T-cell (primary cell): ENCODE results near the gene TEDC2. TPM values are rescaled to one million over a fixed set of nuclear protein-coding genes. Genes with fewer than 3 reads are reported as not detected.

Source experiments
- ATAC-seq, 4 experiments: fragments of 200-7000 bp in 3 of 4; fragments of 150-1000 bp in 1 of 4; cut with Tn5 transposase; replicated peaks in 1 of 4; 1 replicate in 3 of 4; 2 replicates in 1 of 4; pipeline ENCODE4 v1.10.0; 2021; ENCODE audit warnings: moderate library complexity in 3 of 4, mild to moderate bottlenecking in 2 of 4, moderate number of reproducible peaks in 1 of 4
- CTCF ChIA-PET, 2 donors: fragments of 300-600 bp; sonication (Branson Sonifier 250); formaldehyde crosslinking; loops; one replicate each; lab custom pipeline; 2022; ENCODE audit warnings: antibody characterized with exemption in 2 of 2; lab: Charles Lee
- POLR2A ChIA-PET, 2 donors: fragments of 300-600 bp; sonication (Branson Sonifier 250); formaldehyde crosslinking; loops; one replicate each; lab custom pipeline; 2022; ENCODE audit warnings: antibody characterized with exemption in 2 of 2; lab: Charles Lee
- DNase-seq, 35 experiments: peaks; one replicate each; pipeline versions ENCODE4 v3.0.0 to v3.0.0-alpha.2; 2013 to 2023
- H3K27ac ChIP-seq: one replicate; pipeline ENCODE4 v1.5.1; 2013; ENCODE audit warnings: low read length
- H3K27me3 ChIP-seq, 2 experiments: replicated peaks in 1 of 2; 1 replicate in 1 of 2; 2 replicates in 1 of 2; pipeline versions ENCODE4 v1.6.1 to v1.7.0; 2013; ENCODE audit warnings: low read length in 1 of 2, mixed read lengths in 1 of 2; ENCODE audit not compliant: control insufficient read depth in 2 of 2, insufficient read depth in 2 of 2; ENCODE audit errors: extremely low read depth in 1 of 2
- H3K36me3 ChIP-seq, 2 donors: 1 replicate in 1 of 2; 2 replicates in 1 of 2; pipeline versions ENCODE4 v1.6.1 to v1.7.0; 2013; ENCODE audit warnings: low read length in 1 of 2; ENCODE audit not compliant: control insufficient read depth in 2 of 2, insufficient read depth in 1 of 2; ENCODE audit errors: extremely low read depth in 1 of 2
- H3K4me1 ChIP-seq, 2 experiments: 1 replicate in 1 of 2; 2 replicates in 1 of 2; pipeline versions ENCODE4 v1.6.1 to v1.7.0; 2013; ENCODE audit warnings: low read length in 2 of 2, mixed read lengths in 1 of 2; ENCODE audit not compliant: insufficient read depth in 2 of 2, control insufficient read depth in 1 of 2; ENCODE audit errors: extremely low read depth in 1 of 2
- H3K4me3 ChIP-seq, 2 donors: 1 replicate in 1 of 2; 2 replicates in 1 of 2; pipeline versions ENCODE4 v1.5.1 to v1.7.0; 2013; ENCODE audit warnings: mild to moderate bottlenecking in 2 of 2, low read length in 1 of 2, moderate library complexity in 1 of 2; ENCODE audit not compliant: control insufficient read depth in 1 of 2; ENCODE audit errors: extremely low read depth in 1 of 2
- H3K9me3 ChIP-seq: 2 replicates; pipeline ENCODE4 v1.7.0; 2013
- H3K27ac Mint-ChIP-seq, 2 donors: one replicate each; pipeline ENCODE4 v1.8.0; 2020 to 2021; ENCODE audit warnings: mild to moderate bottlenecking in 2 of 2, mixed read lengths in 2 of 2
- H3K27me3 Mint-ChIP-seq, 2 donors: one replicate each; pipeline ENCODE4 v1.8.0; 2021 to 2022; ENCODE audit warnings: mixed read lengths in 2 of 2
- H3K36me3 Mint-ChIP-seq: one replicate; pipeline ENCODE4 v1.8.0; 2021; ENCODE audit warnings: mixed read lengths
- H3K4me1 Mint-ChIP-seq, 3 donors: one replicate each; pipeline ENCODE4 v1.8.0; 2020 to 2022; ENCODE audit warnings: mixed read lengths in 3 of 3, mild to moderate bottlenecking in 1 of 3
- H3K4me3 Mint-ChIP-seq, 3 donors: one replicate each; pipeline ENCODE4 v1.8.0; 2020 to 2022; ENCODE audit warnings: mild to moderate bottlenecking in 3 of 3, mixed read lengths in 3 of 3, moderate library complexity in 3 of 3
- H3K9me3 Mint-ChIP-seq, 3 donors: one replicate each; pipeline ENCODE4 v1.8.0; 2020 to 2022; ENCODE audit warnings: mixed read lengths in 3 of 3
- WGBS: methylation state at CpG from one replicate; pipeline ENCODE4 v1.1.5; 2013; ENCODE audit warnings: missing lambda C conversion rate; ENCODE audit not compliant: insufficient coverage; 5-methylcytosine and 5-hydroxymethylcytosine counted together
- total RNA-seq, 35 experiments: library from RNA in 6 of 35; stranded (reverse) in 6 of 35; fragments of 120-200 nt in 1 of 35; gene quantifications; one replicate each; pipeline versions ENCODE4 v1.2.1 to v1.2.4 and lab custom pipeline; 2013 to 2026

Gene TEDC2
- total RNA-seq, 5 donors from 2014 or later (not counting 1 experiment from before 2014, with no cell fraction given), result 0.85 to 1.8 (median 0.93) TPM

DNA sequence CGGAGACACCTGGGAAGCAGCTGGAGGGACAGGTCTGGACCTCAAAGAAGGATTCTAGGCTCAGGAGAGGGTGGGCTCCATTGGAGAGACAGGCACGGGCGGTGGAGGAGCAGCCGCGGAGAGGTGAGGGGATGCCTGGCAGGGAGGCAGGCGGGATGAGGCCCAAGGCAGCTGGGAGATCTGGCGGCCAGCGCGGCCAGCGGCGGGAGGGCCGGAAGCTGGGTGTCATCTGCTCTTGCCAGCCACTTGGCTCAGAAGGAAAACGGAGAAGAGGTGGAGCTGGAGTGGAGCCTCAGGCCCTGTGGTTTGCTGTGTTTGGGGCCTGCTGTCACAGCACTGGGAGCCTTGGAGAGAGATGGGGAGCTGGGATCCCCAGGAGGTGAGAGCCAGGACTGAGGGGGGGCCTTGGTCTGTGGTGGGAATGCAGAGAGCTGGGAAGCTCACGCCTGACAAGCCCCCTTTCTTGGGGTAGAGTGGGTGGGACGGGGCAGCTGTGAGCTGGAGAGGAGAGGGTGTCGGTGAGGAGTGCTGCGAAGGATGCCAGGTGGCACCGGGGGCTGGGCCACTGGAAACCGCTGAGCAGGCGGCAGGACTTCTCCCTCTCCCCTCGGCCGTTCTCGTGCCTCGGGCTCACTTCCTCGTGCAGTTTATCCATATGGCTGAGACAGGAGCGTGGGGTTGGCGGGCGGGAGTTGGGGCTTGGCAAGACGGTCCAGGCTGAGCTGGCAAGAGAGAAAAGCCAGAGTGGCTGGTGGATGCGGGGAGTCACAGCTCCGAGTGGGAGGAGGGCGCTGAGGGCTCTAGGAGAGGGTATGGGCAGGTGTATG, 23.0 kb downstream of the TEDC2 start:
- no peak for ATAC-seq
- Mint-ChIP-seq H3K36me3 (no peaks in the 10 kb centered on the region), H3K27me3 (no peaks in the 10 kb centered on the region), H3K9me3 (no peaks in the 10 kb centered on the region), H3K4me3 (no peak overlapping the region), H3K27ac (no peak overlapping the region), H3K4me1 (peaks cover 14 to 19% (median 16%) of the 10 kb centered on the region in 3 donors)
- H3K27me3 ChIP-seq, result peaks cover 0 to 4% of the 10 kb centered on the region in 2 experiments
- no peak overlapping the region for H3K4me3 ChIP-seq
- H3K9me3 ChIP-seq, result no peaks in the 10 kb centered on the region
- CTCF ChIA-PET, result interaction anchor here in 1 of 2 donors (0.6 kb wide), 1 partner anchor 660 kb away, joined by 4 read pairs; no protein-coding TSS in a partner anchor
- POLR2A ChIA-PET, result no interaction called here
- H3K36me3 ChIP-seq, result no peaks in the 10 kb centered on the region
- WGBS, result 84% methylated on average over 29 of the region's 32 CpGs
- H3K27ac ChIP-seq, result no peak overlapping the region
- no peak for DNase-seq
- H3K4me1 ChIP-seq, result peaks cover 5 to 20% of the 10 kb centered on the region in 2 experiments

- H3K27me3 ChIP-seq, result peaks cover 0 to 4% of the 10 kb centered on the region in 2 experiments
- no peaks in the 10 kb centered on the region for H3K9me3 ChIP-seq
- H3K4me1 Mint-ChIP-seq, result peaks cover 12 to 19% (median 19%) of the 10 kb centered on the region in 3 donors
- H3K9me3 Mint-ChIP-seq, result no peaks in the 10 kb centered on the region
- H3K36me3 ChIP-seq, result no peaks in the 10 kb centered on the region
- POLR2A ChIA-PET, result no interaction called here
- ATAC-seq (no peak), DNase-seq (no peak)
- H3K27ac Mint-ChIP-seq, result no peak overlapping the region
- H3K36me3 Mint-ChIP-seq, result no peaks in the 10 kb centered on the region
- 89% methylated on average over 15 of the region's 16 CpGs for WGBS
- no peak overlapping the region for H3K27ac ChIP-seq
- H3K27me3 Mint-ChIP-seq, result no peaks in the 10 kb centered on the region
- peaks cover 5 to 23% of the 10 kb centered on the region in 2 experiments for H3K4me1 ChIP-seq
- H3K4me3 Mint-ChIP-seq, result no peak overlapping the region
- no peak overlapping the region for H3K4me3 ChIP-seq
- CTCF ChIA-PET, result no interaction called here
These were observed 24.3 kb downstream of the TEDC2 start for GRCh38 chr16:2483939-2484897.

DNA sequence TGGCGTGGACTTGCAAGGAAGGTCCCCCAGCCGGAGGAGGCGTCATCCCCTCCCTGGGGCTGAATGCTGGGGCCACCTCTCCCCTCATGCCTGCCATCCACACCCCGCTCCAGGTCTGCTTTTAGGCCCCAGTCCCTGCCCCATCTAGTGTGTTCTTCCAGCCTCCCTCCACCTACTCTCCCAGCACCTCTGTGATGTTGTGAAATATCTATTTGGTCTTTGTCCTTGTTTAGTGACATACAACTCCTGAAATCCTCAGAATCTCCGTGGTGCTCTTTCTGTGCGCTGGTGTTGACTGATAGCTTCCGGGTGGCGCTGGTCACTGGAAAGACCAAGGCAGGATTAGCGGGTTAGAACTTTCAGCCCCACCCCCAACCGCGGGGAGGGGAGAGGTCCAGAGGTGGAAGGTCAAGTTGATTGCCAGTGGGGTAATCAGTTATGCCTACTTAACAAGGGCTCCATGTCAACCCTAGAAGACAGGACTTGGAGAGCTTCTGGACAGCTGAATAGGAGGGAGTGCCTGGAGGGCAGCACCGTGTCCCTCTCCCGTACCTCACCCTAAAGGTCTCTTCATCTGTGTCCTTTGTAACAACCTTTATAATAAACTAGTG, 25.1 kb downstream of the TEDC2 start:
- POLR2A ChIA-PET, result no interaction called here

GRCh38 chr16:2485811-2486507, 26.1 kb downstream of the TEDC2 start:
- no peak for ATAC-seq
- peak overlapping the region; percentile 53 for H3K27ac ChIP-seq
- no peaks in the 10 kb centered on the region for H3K9me3 ChIP-seq
- Mint-ChIP-seq H3K9me3 (no peaks in the 10 kb centered on the region), H3K4me3 (no peak overlapping the region), H3K27ac (no peak overlapping the region), H3K4me1 (peaks cover 12 to 19% (median 19%) of the 10 kb centered on the region in 3 donors), H3K36me3 (no peaks in the 10 kb centered on the region), H3K27me3 (no peaks in the 10 kb centered on the region)
- POLR2A ChIA-PET, result interaction anchor here in 1 of 2 donors (0.6 kb wide), 1 partner anchor 330 kb away, joined by 5 read pairs; the partner anchor contains the start of gene TRAF7
- WGBS, result 92% methylated on average over 27 of the region's 33 CpGs
- DNase-seq, result no peak
- H3K27me3 ChIP-seq, result peaks cover 0 to 4% of the 10 kb centered on the region in 2 experiments
- H3K4me1 ChIP-seq, result peaks cover 5 to 23% of the 10 kb centered on the region in 2 experiments
- CTCF ChIA-PET, result no interaction called here
- H3K4me3 ChIP-seq, result no peak overlapping the region
- H3K36me3 ChIP-seq, result peaks cover 0 to 4% of the 10 kb centered on the region in 2 donors

More for the DNA sequence above, 25.1 kb downstream of the TEDC2 start:
- DNase-seq (no peak), ATAC-seq (no peak)
- no peaks in the 10 kb centered on the region for H3K36me3 Mint-ChIP-seq
- H3K27me3 ChIP-seq, result peaks cover 0 to 4% of the 10 kb centered on the region in 2 experiments
- H3K27ac Mint-ChIP-seq, result no peak overlapping the region
- no CpG with 5 or more reads among the region's 13 CpGs for WGBS
- peaks cover 5 to 23% of the 10 kb centered on the region in 2 experiments for H3K4me1 ChIP-seq
- no peaks in the 10 kb centered on the region for H3K9me3 ChIP-seq
- H3K27me3 Mint-ChIP-seq, result no peaks in the 10 kb centered on the region
- peaks cover 12 to 19% (median 19%) of the 10 kb centered on the region in 3 donors for H3K4me1 Mint-ChIP-seq
- no peak overlapping the region for H3K4me3 Mint-ChIP-seq
- no peak overlapping the region for H3K27ac ChIP-seq
- H3K4me3 ChIP-seq, result no peak overlapping the region
- CTCF ChIA-PET, result no interaction called here
- H3K36me3 ChIP-seq, result no peaks in the 10 kb centered on the region
- H3K9me3 Mint-ChIP-seq, result no peaks in the 10 kb centered on the region

DNA sequence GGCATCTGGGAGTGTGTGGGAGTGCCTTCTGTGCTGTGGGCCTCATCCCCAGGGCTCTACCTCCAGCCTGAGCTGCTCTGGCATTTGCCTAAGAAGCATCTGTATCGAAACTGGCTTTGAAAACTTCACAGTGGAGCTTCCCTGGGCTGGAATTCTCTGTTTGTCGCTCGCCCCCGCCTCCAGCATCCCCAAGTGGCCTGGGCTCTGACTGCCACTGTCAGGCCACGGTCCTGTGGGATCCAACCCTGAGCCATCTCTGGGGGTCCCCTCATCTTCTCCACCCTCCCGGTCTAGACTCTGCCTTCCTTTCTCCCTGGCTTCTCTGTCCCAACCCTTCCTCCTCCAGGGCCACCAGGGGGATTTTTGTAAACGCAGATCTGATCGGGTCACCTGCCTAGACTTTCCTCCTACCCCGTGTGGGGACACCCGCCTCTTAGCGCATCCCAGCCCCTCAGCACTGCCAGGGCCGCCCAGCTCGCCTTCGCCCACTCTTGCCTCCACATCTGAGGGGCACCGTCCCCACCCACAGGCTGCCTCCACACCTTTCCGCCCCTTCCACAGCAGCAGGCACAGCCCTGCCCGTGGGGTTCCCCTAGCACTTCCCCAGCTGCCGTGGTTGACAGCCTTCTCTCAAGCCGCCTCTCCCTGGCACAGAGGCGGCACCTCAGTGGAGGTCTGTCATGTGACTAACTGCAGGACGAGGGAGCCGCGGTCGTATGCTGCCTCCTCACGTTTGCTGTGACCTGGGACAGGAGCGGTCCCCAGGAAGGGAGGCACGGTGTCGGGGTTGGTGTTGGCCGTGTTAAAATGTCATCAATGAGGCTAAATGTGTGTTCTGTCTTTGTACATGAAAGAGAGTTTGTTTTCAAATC, 27.0 kb downstream of the TEDC2 start:
- Mint-ChIP-seq H3K9me3 (no peaks in the 10 kb centered on the region), H3K4me1 (peaks cover 12 to 19% (median 19%) of the 10 kb centered on the region in 3 donors), H3K27ac (peak overlapping the region; percentile 68 to 85), H3K36me3 (no peaks in the 10 kb centered on the region), H3K27me3 (no peaks in the 10 kb centered on the region), H3K4me3 (peak overlapping the region in 2 of 3 donors; percentile 42 to 49)
- peak; percentile 53 to 90 (median 78) for DNase-seq
- peak; percentile 95 to 99 (median 98) for ATAC-seq
- H3K4me1 ChIP-seq, result peaks cover 5 to 23% of the 10 kb centered on the region in 2 experiments
- H3K36me3 ChIP-seq, result peaks cover 0 to 4% of the 10 kb centered on the region in 2 donors
- 25% methylated on average over 28 of the region's 29 CpGs for WGBS
- peaks cover 0 to 4% of the 10 kb centered on the region in 2 experiments for H3K27me3 ChIP-seq
- H3K27ac ChIP-seq, result peak overlapping the region; percentile 53
- no peaks in the 10 kb centered on the region for H3K9me3 ChIP-seq
- H3K4me3 ChIP-seq, result peak overlapping the region in 1 of 2 donors; percentile 7
- ChIA-PET CTCF (no interaction called here), POLR2A (interaction anchor here (0.5 to 0.6 kb wide), 2 partner anchors 74 to 331 kb away, joined by 5 to 9 read pairs; partner anchors contain the start of gene TRAF7 (in 1 of the 2))
